Liver (tissue), 9 donors: ENCODE measurements around the gene NCOA4. TPM values are rescaled to one million over a fixed set of nuclear protein-coding genes. Genes with fewer than 3 reads are reported as not detected.
"Not testable (repeated sequence)": the region's sequence is repeated elsewhere in the genome, so short reads cannot be mapped to it uniquely, and the experiment has no call there.

Experiments
- DNase-seq: peaks from one replicate; pipeline ENCODE4 v3.0.0-alpha.2; 2017; ENCODE audit warnings: low spot score
- H3K27ac ChIP-seq, 2 donors: one replicate each; pipeline ENCODE4 v1.7.0; 2013; ENCODE audit warnings: inconsistent platforms in 2 of 2, low read length in 2 of 2, control low read depth in 1 of 2, low read depth in 1 of 2, mild to moderate bottlenecking in 1 of 2
- H3K27me3 ChIP-seq, 4 donors: one replicate each; pipeline versions ENCODE4 v1.6.1 to v1.7.0; 2013; ENCODE audit warnings: low read length in 3 of 4, inconsistent platforms in 1 of 4, mild to moderate bottlenecking in 1 of 4, moderate library complexity in 1 of 4; ENCODE audit not compliant: control insufficient read depth in 4 of 4, insufficient read depth in 4 of 4
- H3K36me3 ChIP-seq, 4 donors: one replicate each; pipeline versions ENCODE4 v1.6.1 to v1.7.0; 2013; ENCODE audit warnings: low read length in 3 of 4, mild to moderate bottlenecking in 3 of 4, low read depth in 1 of 4, moderate library complexity in 1 of 4; ENCODE audit not compliant: control insufficient read depth in 4 of 4, insufficient read depth in 3 of 4
- H3K4me1 ChIP-seq, 4 donors: one replicate each; pipeline versions ENCODE4 v1.6.1 to v1.7.0; 2013; ENCODE audit warnings: low read length in 3 of 4, mild to moderate bottlenecking in 3 of 4, moderate library complexity in 1 of 4; ENCODE audit not compliant: control insufficient read depth in 4 of 4, insufficient read depth in 4 of 4
- H3K4me3 ChIP-seq, 3 donors: one replicate each; pipeline versions ENCODE4 v1.6.1 to v1.7.0; 2013; ENCODE audit warnings: low read length in 3 of 3, control low read depth in 1 of 3, low read depth in 1 of 3, mild to moderate bottlenecking in 1 of 3
- H3K9ac ChIP-seq, 2 donors: one replicate each; pipeline ENCODE4 v1.7.0; 2013; ENCODE audit warnings: low read length in 2 of 2, mild to moderate bottlenecking in 2 of 2, moderate library complexity in 2 of 2, control low read depth in 1 of 2, low read depth in 1 of 2
- H3K9me3 ChIP-seq, 4 donors: one replicate each; pipeline versions ENCODE4 v1.6.1 to v1.7.0; 2013; ENCODE audit warnings: low read length in 3 of 4; ENCODE audit not compliant: control insufficient read depth in 4 of 4
- EGR1 ChIP-seq, 2 donors: IDR thresholded peaks; 2 replicates each; pipeline ENCODE4 v1.6.1; 2016 to 2018; ENCODE audit warnings: antibody characterized with exemption in 2 of 2, low read depth in 2 of 2
- FOXA1 ChIP-seq: IDR thresholded peaks from 2 replicates; pipeline ENCODE4 v1.6.1; 2016; ENCODE audit warnings: antibody characterized with exemption
- FOXA2 ChIP-seq: IDR thresholded peaks from 2 replicates; pipeline ENCODE4 v1.6.1; 2016; ENCODE audit warnings: antibody characterized with exemption
- GABPA ChIP-seq, 2 donors: IDR thresholded peaks in 1 of 2; conservative IDR thresholded peaks in 1 of 2; 2 replicates each; pipeline ENCODE4 v1.6.1; 2016; ENCODE audit warnings: antibody characterized with exemption in 2 of 2, mild to moderate bottlenecking in 1 of 2, moderate library complexity in 1 of 2
- HNF4A ChIP-seq, 2 donors: conservative IDR thresholded peaks; 2 replicates each; pipeline ENCODE4 v1.6.1; 2016; ENCODE audit warnings: antibody characterized with exemption in 2 of 2, mild to moderate bottlenecking in 2 of 2
- HNF4G ChIP-seq: IDR thresholded peaks from 2 replicates; pipeline ENCODE4 v1.6.1; 2016; ENCODE audit warnings: antibody characterized with exemption
- JUND ChIP-seq, 2 donors: IDR thresholded peaks; 2 replicates each; pipeline ENCODE4 v1.6.1; 2016; ENCODE audit warnings: antibody characterized with exemption in 2 of 2
- NR2F2 ChIP-seq: IDR thresholded peaks from 2 replicates; pipeline ENCODE4 v1.6.1; 2016; ENCODE audit warnings: antibody characterized with exemption
- RAD21 ChIP-seq, 2 donors: IDR thresholded peaks; 2 replicates each; pipeline ENCODE4 v1.6.1; 2016; ENCODE audit warnings: antibody characterized with exemption in 2 of 2, mild to moderate bottlenecking in 2 of 2
- RXRA ChIP-seq, 2 donors: IDR thresholded peaks; 2 replicates each; pipeline ENCODE4 v1.6.1; 2017 to 2018; ENCODE audit warnings: antibody characterized with exemption in 2 of 2, mild to moderate bottlenecking in 1 of 2
- YY1 ChIP-seq: IDR thresholded peaks from 2 replicates; pipeline ENCODE4 v1.6.1; 2016; ENCODE audit warnings: antibody characterized with exemption, mild to moderate bottlenecking
- WGBS: extraction: QIAGEN DNeasy Blood & Tissue Kit; methylation state at CpG from one replicate; pipeline ENCODE4 v1.1.7; 2013; 5-methylcytosine and 5-hydroxymethylcytosine counted together
- polyA plus RNA-seq, 2 donors: library from polyadenylated mRNA; stranded (reverse) in 1 of 2; unstranded in 1 of 2; fragments of 200-250 nt in 1 of 2; fragments of >200 nt in 1 of 2; fragmentation: Nextera tagmentation in 1 of 2; extraction: Ambion mirVana in 1 of 2; gene quantifications; one replicate each; pipeline versions ENCODE4 v1.2.1 to v1.2.3, GENCODE V29; 2013 to 2015
- total RNA-seq, 2 donors: library from RNA; depleted of rRNA; stranded (reverse); fragments of >200 nt; gene quantifications; one replicate each; pipeline ENCODE4 v1.2.3, GENCODE V29; 2014
- TF ChIP-seq, protein P1 (sequence below): IDR thresholded peaks from 2 replicates; pipeline ENCODE4 v1.6.1; 2016; ENCODE audit warnings: antibody characterized with exemption
- TF ChIP-seq, protein P2 (sequence below): fragments of 150-350 bp; IDR thresholded peaks from 2 replicates; pipeline ENCODE4 v1.5.1; 2017; ENCODE audit warnings: improper control_type of control experiment, low read depth, low read length; ENCODE audit not compliant: missing input control
- TF ChIP-seq, protein P3 (sequence below): IDR thresholded peaks from 2 replicates; pipeline ENCODE4 v1.6.1; 2016; ENCODE audit warnings: antibody characterized with exemption
- donor health status: healthy.
- donor health status: healthy.
- donor health status: healthy.
- donor health status: healthy.
- donor health status: healthy.

Gene NCOA4
- total and polyA plus RNA-seq, 4 donors: 71.9 to 746 (median 168) TPM

DNA sequence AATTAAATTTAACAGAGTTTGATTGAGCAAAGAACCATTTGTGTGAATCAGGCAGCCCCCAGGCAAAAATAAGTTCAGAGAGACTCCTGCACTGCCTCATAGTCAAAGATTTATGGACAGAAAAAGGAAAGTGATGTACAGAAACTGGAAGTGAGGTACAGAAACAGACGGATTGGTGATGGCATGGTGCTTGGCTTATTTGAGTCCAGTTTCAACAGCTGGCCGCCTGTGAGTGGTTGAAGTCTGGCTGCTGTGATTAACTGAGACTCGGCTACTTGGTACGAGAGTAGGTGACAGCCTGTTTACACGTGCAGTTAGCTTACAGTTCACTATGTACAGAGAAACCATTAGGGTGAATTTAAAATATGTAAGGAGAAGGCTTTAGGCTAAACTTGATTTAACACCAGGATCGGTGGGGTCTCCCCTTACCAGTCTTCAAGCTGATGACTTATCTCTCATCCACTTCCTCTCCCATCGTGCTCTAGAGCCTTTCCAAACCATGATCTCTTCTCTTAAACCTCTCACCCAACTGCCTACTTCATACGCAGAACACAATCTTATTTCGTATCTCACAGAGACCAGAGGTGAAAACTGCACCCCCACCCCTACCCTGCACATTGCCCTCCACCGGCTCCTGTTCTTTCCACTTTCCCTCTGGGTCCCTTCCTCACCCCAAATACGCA lies 20.7 kb upstream of the NCOA4 start:
- WGBS: 63% methylated on average over 11 of the region's 11 CpGs

DNA sequence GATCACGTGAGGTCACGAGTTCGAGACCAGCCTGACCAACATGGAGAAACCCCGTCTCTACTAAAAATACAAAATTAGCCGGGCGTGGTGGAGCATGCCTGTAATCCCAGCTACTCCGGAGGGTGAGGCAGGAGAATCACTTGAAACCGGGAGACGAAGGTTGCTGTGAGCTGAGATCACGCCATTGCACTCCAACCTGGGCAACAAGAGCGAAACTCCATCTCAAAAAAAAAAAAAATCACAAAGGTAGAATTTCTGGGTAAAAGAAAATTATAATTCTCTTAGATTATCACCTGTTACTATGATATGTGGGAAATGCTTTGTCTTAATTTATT lies 19.0 kb upstream of the NCOA4 start:
- H3K9me3 ChIP-seq, DNase-seq, H3K27ac ChIP-seq, H3K4me1 ChIP-seq, H3K4me3 ChIP-seq, H3K27me3 ChIP-seq, H3K36me3 ChIP-seq, H3K9ac ChIP-seq: not testable (repeated sequence)
- WGBS: 97% methylated on average over 11 of the region's 11 CpGs

More for the DNA sequence above, 20.7 kb upstream of the NCOA4 start:
- no peak for DNase-seq
- H3K27ac ChIP-seq: no peak overlapping the region
- no peaks in the 10 kb centered on the region for H3K36me3 ChIP-seq
- no peak overlapping the region for H3K9ac ChIP-seq
- H3K27me3 ChIP-seq: no peaks in the 10 kb centered on the region
- no peaks in the 10 kb centered on the region for H3K4me1 ChIP-seq
- no peaks in the 10 kb centered on the region for H3K9me3 ChIP-seq
- no peak overlapping the region for H3K4me3 ChIP-seq
- TF ChIP-seq RAD21 (IDR thresholded peaks at IDR 0.05) (no peak), HNF4G (no peak), HNF4A (conservative IDR thresholded peaks at IDR 0.05) (no peak), GABPA (IDR thresholded peaks at IDR 0.05 in 1 of 2, conservative IDR thresholded peaks at IDR 0.05 in 1 of 2) (no peak), RXRA (IDR thresholded peaks at IDR 0.05) (no peak), FOXA1 (no peak)
- TF ChIP-seq, protein P1, sequence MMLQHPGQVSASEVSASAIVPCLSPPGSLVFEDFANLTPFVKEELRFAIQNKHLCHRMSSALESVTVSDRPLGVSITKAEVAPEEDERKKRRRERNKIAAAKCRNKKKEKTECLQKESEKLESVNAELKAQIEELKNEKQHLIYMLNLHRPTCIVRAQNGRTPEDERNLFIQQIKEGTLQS: no peak
- TF ChIP-seq, protein P2, sequence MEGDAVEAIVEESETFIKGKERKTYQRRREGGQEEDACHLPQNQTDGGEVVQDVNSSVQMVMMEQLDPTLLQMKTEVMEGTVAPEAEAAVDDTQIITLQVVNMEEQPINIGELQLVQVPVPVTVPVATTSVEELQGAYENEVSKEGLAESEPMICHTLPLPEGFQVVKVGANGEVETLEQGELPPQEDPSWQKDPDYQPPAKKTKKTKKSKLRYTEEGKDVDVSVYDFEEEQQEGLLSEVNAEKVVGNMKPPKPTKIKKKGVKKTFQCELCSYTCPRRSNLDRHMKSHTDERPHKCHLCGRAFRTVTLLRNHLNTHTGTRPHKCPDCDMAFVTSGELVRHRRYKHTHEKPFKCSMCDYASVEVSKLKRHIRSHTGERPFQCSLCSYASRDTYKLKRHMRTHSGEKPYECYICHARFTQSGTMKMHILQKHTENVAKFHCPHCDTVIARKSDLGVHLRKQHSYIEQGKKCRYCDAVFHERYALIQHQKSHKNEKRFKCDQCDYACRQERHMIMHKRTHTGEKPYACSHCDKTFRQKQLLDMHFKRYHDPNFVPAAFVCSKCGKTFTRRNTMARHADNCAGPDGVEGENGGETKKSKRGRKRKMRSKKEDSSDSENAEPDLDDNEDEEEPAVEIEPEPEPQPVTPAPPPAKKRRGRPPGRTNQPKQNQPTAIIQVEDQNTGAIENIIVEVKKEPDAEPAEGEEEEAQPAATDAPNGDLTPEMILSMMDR: no peak

DNA sequence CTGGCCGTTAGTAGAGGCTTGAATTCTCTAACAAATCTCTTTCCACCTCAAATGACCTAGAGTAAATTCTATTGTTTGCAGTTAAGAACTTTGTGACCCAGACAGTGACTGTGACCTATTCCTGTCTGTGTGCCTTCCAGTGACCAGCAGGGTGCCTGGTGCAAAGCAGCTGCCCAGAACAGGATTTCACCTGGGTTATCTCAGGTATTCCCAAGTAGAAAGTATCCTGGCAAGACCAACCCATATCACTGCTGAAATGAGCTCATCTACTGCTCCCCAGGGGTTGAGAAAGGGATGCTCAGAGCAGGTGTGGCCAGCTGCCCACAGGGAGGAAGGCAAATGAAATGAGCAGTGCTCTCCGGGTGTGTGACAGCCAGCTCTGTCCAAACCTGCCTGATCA lies 17.7 kb upstream of the NCOA4 start:
- DNase-seq: no peak

More for the DNA sequence above, 17.7 kb upstream of the NCOA4 start:
- Histone ChIP-seq H3K4me3 (no peak overlapping the region), H3K9ac (no peak overlapping the region), H3K9me3 (no peaks in the 10 kb centered on the region), H3K27ac (no peak overlapping the region), H3K36me3 (no peaks in the 10 kb centered on the region), H3K4me1 (no peaks in the 10 kb centered on the region), H3K27me3 (no peaks in the 10 kb centered on the region)
- TF ChIP-seq, protein P3, sequence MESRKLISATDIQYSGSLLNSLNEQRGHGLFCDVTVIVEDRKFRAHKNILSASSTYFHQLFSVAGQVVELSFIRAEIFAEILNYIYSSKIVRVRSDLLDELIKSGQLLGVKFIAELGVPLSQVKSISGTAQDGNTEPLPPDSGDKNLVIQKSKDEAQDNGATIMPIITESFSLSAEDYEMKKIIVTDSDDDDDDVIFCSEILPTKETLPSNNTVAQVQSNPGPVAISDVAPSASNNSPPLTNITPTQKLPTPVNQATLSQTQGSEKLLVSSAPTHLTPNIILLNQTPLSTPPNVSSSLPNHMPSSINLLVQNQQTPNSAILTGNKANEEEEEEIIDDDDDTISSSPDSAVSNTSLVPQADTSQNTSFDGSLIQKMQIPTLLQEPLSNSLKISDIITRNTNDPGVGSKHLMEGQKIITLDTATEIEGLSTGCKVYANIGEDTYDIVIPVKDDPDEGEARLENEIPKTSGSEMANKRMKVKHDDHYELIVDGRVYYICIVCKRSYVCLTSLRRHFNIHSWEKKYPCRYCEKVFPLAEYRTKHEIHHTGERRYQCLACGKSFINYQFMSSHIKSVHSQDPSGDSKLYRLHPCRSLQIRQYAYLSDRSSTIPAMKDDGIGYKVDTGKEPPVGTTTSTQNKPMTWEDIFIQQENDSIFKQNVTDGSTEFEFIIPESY: no peak
- TF ChIP-seq HNF4A (conservative IDR thresholded peaks at IDR 0.05): peak; percentile 18 to 57
- peak; percentile 71 to 88 for TF ChIP-seq RXRA (IDR thresholded peaks at IDR 0.05)
- TF ChIP-seq YY1: no peak
- no peak for TF ChIP-seq NR2F2
- TF ChIP-seq GABPA (IDR thresholded peaks at IDR 0.05 in 1 of 2, conservative IDR thresholded peaks at IDR 0.05 in 1 of 2): no peak
- no peak for TF ChIP-seq EGR1 (IDR thresholded peaks at IDR 0.05; ENCODE audit: low read depth in 2 of 2)
- TF ChIP-seq, protein P2: peak; percentile 22
- no peak for TF ChIP-seq JUND (IDR thresholded peaks at IDR 0.05)
- peak; percentile 53 to 55 for TF ChIP-seq RAD21 (IDR thresholded peaks at IDR 0.05)
- no peak for TF ChIP-seq HNF4G
- TF ChIP-seq FOXA2: no peak
- WGBS: 29% methylated on average over 2 of the region's 2 CpGs
